ENCODE data around the gene CHCT1.
"Not testable (repeated sequence)": the region's sequence is repeated elsewhere in the genome, so short reads cannot be mapped to it uniquely, and the experiment has no call there.

The CHCT1 gene

DNA sequence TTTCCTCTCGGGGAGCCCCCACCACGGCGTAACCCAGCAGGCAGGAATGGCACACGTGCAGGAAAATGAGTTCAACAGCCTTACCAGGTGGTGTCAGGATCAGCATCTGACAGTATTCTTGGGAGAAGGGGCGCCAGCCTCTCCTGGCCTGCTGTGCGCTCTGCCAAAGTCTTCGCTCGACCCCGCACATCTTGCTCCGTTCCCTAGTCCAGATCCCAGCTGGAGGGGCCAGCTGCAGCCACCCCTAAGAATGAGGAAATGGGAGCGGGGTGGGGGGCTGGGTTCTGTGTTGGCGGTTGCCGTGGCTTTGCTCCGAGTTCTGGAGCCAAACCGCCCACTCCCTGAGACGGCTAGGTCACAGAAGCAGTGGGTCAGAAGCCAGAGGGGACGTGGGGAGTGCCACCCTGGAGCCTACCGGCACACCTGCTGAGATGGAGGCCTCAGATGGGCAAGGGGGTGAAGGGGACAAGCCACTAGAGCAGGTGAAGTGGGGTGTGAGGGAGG lies at the start of gene CHCT1:
Gene CHCT1 (plus strand): TSS at position 328 of the 504 bp plus-strand sequence. CDS start 104 bp downstream, at position 432.
- DNase-seq (ENCODE audit: low spot score), result no peak

DNA sequence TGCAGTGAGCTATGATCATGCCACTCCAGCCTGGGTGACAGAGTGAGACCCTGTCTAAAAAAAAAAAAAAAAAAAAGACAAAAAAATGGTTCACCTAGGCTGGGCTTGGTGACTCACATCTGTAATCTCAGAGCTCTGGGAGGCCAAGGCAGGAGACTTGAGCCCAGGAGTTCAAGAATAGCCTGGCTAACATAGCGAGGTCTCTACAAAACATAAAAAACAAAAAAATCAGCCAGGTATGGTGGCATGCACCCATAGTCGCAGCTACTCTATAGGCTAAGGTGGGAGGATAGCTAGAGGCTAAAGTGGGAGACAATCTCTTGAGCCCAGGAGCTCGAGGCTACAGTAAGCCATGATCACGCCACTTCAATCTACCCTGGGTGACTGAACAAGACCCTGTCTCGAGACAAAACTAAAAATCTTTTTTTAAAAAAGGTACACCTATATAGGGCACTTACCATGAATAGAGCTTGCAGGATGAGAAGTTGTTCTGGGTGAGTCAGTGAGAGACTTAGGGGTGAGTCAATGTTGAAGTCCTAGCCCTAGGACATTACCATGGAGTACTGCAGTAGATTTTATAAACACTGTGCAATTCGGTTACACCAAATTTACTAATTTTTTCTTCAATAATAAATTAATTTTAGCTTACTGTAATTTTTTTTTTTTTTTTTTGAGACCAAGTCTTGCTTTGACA lies 49.4 kb upstream of the CHCT1 start:
- DNase-seq (ENCODE audit: low spot score), result no peak

DNA sequence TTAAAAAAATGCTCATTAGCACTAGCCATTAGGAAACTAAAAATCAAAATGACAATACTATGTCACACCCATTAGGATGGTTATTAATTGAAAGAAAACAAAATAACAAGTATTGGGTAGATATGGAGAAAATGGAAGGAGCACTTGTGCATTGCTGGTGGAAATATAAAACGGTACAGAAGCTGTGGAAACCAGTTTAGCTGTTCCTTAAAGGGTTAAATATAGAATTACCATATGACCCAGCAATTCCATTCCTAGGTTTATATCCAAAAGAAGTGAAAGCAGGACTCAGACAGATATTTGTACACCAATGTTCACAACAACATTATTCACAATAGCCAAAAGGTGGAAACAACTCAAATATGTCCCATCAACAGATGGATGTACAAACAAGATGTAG lies 44.1 kb upstream of the CHCT1 start:
- DNase-seq (ENCODE audit: low spot score), result not testable (repeated sequence)

DNA sequence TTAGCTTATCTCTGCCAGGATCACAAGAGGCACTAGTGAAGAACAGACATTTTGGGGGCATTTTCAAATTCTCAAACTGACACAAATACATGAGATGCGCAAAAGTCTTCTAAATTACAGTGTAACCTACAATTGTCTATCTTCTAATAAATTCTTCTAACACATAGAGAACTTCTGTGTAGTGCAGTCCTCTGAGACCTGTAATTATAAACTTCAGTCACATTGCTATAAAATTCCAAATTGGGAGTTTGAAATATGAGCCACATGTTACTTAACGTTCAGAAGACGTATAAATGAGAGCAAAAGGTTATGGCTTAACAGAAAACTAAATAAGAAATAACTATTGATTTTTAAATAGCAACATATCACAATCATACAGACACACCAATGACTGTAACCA lies 42.8 kb upstream of the CHCT1 start:
- not testable (repeated sequence) for DNase-seq (ENCODE audit: low spot score)

DNA sequence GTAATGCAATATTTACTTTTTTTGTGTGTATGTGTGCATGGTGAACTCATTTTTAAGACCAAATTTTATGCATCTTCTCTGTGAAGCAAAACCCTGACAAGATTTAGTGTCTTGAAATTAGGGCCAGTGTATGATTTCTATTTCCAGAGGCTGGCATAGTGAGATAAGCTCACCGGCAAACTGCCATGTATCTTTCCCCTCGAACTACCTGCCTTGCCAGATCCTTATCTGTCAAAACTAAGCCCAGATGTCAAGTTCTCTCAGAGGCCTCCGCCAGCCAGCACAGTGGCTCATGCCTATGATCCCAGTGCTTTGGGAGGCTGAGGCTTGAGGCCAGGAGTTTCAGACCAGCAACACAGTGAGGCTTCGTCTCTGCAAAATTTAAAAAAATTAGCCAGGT lies 40.3 kb upstream of the CHCT1 start:
- no peak for DNase-seq (ENCODE audit: low spot score)

DNA sequence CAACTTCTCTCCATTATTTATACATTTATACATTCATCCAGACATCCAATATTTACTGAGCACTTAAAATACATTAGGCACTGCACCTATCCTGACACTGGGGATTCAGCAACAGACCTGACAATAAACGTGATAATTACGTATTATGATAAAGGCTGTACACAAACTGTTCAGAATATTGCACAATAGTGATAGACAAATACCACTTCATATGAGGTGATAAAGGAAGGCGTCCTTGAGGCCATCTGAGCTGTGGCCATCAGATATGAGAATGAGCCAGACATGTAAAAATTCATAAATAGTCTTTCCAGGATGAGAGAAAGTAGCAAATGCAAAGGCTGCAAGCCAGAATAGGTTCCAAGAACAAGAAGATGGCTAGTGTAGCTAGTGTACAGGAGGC lies 38.9 kb upstream of the CHCT1 start:
- DNase-seq (ENCODE audit: low spot score), result no peak

DNA sequence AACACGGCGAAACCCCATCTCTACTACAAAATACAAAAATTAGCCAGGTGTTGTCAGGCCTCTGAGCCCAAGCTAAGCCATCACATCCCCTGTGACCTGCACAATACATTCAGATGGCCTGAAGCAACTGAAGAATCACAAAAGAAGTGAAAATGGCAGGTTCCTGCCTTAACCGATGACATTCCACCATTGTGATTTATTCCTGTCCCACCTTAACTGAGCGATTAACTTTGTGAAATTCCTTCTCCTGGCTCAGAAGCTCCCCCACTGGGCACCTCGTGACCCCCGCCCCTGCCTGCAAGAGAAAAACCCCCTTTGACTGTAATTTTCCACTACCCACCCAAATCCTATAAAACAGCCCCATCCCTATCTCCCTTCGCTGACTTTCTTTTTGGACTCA lies 37.4 kb upstream of the CHCT1 start:
- DNase-seq (ENCODE audit: low spot score), result not testable (repeated sequence)

DNA sequence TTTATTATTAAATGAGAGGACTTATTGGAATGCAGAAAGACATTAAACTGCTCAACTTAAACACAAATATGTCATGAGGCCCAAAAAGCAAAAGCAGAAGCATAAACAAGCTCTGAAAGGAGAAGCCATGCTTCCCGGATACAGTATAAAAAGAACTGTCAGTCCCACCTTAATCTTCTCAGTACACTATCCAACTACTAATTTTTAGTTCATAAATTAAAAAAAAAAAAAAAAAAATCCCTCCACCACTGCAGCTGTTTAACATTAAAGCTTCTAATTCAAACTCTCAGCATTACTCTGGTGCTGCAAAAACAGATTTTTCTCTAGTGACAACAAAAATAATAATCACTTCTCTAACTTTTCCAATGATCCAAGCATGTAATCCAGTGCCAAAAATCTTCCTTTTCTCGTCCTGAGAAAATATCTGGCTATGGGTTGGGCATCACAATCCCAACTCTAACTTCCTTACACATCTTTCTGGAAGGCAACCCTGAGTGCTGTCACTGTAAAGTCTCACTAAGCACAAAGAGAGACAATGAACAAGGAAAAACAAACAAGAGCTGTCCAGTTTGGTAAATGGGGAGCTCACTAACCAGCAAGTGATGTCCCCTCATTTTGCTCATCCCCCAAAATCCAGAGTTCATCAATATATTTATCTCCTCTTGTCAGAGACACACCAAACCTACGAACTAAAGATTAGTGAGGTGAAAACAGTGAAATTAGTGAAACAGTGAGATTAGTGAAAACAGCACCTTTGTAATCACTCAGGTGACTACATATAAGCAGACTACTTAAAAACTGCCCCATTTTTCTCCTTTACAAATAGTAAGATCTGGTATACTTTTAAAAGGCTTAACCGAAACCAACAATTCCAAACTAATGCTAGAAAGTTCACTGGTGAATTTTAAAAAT lies 35.9 kb upstream of the CHCT1 start:
- no peak for DNase-seq (ENCODE audit: low spot score)

DNA sequence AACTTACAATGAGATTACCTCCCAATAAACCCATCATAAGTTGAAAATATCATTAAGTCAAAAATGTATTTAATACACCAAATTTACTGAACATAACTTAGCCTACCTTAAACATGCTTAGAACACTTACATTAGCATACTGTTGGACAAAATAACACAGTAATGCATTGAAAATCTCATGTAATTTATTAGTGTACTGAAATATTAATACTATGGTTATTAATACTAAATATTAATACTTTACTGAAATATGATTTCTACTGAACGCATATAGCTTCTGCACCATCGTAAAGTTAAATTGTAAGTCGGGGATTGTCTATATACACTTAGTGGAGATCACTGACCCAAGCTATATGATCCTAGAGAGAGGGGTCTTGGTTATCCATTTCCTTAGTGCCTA lies 34.6 kb upstream of the CHCT1 start:
- DNase-seq (ENCODE audit: low spot score), result no peak

DNA sequence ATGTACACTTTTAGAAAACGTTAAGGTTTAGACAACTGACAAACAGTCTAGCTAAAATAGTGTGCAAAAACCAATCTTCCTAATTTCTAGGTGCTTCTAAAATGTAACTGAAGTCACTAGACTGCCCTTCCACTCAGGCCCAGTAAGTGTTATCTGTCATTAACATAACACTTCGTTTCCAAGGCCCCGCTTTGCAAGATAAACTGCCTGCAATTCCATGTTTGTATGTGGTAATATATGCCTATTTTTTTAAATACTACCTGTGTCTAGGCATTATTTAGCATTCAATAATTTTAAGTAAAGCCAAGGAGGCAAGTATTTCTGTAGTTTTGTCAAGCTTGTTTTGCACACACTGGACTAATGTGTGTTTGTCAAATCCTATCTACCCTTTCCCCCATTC lies 33.5 kb upstream of the CHCT1 start:
- no peak for DNase-seq (ENCODE audit: low spot score)

DNA sequence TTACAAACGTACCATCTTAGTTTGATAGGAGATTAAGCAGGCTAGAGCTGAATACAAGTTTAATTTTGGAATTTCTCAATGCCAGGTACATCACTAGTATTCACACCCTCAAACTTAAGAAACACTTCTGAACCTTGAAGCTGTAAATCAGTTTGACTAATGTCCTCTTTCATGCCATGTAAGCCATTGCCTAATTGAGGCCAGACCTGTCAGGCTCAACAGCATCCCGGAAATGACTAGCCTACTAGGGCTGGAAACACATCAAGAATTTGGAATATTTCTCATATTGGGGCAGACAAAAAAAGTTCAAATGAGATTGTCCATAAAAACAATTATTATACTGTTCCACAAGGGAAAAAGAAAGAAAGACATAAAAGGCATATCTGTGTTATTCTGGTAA lies 32.1 kb upstream of the CHCT1 start:
- no peak for DNase-seq (ENCODE audit: low spot score)

DNA sequence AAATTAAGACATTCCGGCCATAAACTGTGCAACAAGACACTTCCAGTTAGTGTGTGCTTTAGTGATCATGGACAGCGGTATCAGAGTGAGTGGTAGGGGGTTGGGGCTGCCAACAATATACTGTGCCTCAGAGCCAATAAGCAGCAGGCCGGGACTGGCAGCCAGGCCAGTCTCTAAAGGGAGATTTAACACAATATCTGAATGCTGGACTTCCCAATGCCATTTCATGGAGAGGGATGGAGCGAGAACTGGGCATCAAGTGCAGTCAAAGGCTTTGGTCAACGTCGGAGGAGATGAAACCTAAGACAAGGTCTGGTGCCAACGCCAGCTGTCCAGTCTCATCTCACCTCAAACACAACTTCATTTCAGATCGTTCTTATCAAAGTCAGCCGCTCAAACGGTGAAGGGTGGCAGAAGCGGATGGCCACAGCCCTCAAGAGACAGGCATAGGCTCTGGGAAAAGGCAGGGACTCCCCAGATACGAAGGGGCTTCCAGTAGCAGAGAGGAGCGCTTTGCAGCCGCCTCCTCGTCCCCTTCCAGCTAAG lies 31.3 kb upstream of the CHCT1 start:
- no peak for DNase-seq (ENCODE audit: low spot score)

DNA sequence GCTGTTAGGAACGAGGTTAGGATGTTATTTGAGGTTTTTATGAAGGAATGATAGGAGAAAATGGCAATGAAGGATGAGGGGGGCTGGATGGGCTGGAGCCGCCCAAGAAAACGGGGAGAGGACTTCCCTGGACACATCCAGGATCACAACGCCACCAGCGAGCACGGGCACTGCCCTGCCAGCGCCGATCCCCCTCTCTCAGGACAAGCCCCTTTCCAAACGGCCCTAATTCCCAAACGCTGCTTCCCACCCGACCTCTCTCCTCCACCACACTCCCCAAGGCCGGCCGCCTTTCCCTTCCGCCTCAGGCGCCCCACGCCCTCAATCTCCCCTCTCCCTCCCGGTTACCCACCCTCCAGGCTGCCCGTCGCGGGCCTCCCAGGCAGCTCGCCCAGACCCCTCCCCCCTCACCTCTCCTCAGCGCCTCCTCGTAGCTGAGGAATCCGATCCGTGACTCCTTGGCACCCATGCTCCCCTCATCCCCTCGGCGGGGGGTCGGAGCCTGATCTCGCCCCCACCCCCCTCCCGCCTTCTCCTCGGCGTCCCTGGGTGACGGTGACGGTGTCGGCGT lies 30.7 kb upstream of the CHCT1 start:
- DNase-seq (ENCODE audit: low spot score), result no peak

DNA sequence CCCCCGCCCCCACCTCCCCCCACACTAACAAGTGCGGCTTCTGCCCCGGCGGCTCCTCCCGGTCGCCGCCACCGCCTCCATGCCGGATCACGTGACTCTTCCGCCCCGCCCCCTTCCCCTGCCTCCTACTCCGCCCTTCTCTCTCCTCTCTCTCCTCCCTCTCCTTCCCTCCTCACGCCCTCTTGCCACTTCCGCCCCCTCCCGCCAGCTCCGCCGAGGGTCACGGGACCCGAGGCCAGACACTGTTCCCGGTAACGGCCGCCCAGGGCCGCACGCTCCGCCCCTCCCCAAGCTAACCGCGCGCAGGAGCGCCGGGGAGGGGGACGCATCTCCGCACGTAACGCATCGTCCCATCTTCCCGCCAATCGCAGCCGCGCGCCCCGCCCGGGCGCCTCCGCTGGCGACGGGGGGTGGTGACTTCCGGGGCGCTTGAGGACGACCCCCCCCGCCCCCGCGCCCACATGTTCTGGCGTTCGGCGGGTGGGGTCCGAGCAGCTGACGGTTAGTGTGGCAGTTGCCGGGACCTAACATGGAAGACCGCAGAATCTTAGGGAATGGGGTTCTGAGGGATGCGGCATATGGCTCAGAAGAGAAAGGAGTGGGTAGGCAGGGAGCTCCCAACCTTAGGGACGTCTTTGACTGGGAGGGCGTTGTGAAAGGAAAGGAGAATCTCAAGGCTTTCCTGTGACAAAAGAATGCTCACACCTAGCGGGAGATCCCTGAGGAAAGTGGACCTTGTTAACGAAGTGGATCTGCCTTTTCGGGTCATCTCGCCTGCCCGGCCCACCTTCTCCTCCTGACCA lies 30.0 kb upstream of the CHCT1 start, which contains the start of gene USP32:
Gene USP32 (minus strand): TSS at position 92 of the 803 bp plus-strand sequence. CDS start 194 bp downstream, outside the sequence.
- DNase-seq (ENCODE audit: low spot score), result peak; percentile 99

DNA sequence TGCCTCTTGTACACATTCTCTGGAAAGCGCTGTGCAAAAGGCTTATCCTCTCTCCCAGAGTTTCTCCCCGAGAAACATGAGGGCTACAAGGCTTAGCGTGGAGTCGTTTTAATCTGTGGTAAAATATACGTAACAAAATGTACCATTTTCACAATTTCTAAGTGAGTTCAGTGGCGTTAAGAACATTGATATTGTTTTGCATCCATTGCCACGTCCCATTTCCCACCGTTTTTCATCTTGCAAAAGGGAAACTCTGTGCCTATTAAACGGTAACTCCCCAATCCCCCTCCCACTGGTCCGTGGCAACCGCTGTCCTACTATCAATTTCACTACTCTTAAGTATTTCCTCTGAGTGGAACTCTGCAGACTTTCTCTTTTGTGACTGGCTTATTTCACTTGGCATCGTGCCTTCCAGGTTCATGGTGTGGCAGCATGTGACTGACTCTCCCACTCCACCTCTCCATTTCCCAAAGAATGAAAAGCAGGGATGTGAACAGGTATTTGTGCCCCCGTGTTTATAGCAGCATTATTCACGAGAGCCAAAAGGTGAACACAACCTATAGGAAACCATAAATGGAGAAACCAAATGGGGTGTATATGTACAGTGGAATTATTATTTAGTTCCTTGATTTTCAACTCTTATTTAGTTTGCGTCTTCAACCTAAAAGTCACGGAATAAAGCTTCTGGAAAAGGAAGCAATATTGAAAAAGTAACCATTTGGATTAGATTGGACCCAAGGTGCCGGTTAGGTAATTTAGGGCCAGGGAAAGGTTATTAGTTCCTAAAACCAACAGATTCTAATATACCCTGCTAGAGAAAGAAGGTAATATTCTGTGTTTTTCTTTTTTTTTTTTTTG lies 29.2 kb upstream of the CHCT1 start:
- peak; percentile 65 for DNase-seq (ENCODE audit: low spot score)

DNA sequence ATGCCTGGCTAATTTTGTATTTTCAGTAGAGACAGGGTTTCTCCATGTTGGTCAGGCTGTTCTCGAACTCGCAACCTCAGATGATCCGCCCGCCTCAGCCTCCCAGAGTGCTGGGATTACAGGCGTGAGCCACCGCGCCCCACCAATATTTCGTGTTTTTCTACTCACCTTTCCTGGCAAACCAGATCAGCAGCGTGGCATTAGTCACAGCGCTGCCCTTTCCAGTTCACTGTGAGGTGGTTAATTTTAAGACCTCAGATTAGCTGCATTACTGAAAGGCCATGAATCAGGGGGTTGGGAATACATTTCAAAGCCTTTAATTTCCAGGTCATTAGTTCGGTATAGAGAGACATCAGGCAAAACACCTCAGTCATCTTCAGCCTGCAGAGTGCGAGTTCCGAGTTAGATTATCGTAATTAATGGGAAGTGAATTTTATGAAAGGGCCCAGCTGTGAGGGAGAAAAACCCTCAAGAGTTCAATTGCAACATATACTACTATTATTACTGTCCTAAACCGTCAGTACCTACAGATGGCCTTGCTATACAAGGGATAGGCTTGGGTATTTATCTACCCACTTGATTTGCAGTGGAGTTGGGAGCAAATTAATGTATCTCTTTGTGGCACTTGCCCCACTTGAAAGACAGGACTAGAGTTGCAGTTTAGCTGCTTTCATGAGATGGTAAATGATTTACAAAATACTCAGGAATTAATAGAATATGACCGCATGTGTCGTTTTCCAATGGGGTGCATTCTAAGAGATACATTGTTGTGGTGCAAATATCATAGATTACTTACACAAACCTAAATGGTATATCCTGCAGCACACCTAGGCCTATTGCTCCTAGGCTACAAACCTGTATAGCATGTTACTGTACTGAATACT lies 28.2 kb upstream of the CHCT1 start:
- no peak for DNase-seq (ENCODE audit: low spot score)

DNA sequence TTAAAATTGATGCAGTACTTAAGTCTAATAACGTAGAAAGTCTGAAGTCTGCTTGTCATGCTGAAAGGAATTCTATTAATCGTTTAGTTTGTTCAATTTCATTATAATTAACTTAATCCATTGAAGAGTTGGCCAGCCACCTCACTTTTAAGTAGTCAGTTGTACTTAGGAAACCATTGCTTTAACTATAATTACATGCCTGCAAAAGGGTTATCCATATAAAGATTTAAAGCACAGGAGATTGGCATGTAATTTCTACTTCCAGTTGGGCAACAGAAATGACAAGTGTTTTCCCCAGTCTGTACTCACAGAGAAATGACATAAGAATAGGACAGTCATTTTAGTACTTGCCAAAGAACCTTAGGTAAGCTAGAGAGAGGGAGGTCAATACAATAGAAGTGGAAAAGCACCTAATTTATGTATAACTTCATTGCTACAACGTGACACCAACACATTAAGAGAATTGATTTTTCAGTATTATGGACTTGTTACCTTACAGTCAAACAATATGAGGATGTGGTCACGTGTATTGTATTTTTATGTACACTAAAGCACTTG lies 26.7 kb upstream of the CHCT1 start:
- no peak for DNase-seq (ENCODE audit: low spot score)

DNA sequence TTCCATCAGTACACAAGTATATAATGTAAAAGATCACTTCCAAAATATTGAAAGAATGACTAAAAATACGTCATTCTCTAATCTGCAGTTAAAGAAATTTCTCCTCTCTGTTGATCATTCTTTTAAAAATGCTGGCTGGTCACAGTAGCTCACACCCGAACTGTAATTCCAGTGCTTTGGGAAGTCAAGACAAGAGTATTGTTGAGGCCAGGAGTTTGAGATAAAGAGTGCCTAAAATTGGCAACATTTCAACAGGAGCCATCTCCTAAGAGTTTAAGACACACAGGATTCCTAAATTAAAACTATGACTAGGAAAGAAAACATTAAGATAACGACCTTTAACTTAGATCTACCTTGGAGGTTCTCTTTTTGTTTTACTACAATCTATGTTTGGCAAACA lies 25.9 kb upstream of the CHCT1 start:
- DNase-seq (ENCODE audit: low spot score), result no peak

All from left forelimb (tissue), 1 donor.